H1 (cell line): ENCODE results near the gene TIAM2. TPM values are rescaled to one million over a fixed set of nuclear protein-coding genes. Genes with fewer than 3 reads are reported as not detected.

ENCODE experiments used
- CTCF ChIA-PET: fragments of 300-600 bp; sonication (Branson Sonifier 250); formaldehyde crosslinking; loops from one replicate; lab custom pipeline; 2021; ENCODE audit not compliant: partially characterized antibody; lab: Charles Lee
- POLR2A ChIA-PET: fragments of 300-600 bp; sonication (Branson Sonifier 250); formaldehyde crosslinking; loops from one replicate; lab custom pipeline; 2021; ENCODE audit warnings: inconsistent platforms; ENCODE audit not compliant: partially characterized antibody; lab: Charles Lee
- DNase-seq, 2 experiments: peaks; one replicate each; pipeline versions ENCODE4 v3.0.0 to v3.0.0-alpha.2; 2010 to 2022; ENCODE audit warnings: low spot score in 2 of 2, low read depth in 1 of 2, mixed read lengths in 1 of 2
- FAIRE-seq: peaks from 2 replicates; lab custom pipeline; 2011; peaks lifted over from hg19 to GRCh38; lab: Jason Lieb, UNC
- H2AFZ ChIP-seq: 2 replicates; pipeline ENCODE4 v1.8.1; 2012; ENCODE audit warnings: low read length, inconsistent platforms
- H2AK5ac ChIP-seq: 2 replicates; pipeline ENCODE4 v1.6.1; 2013; ENCODE audit warnings: low read depth, low read length
- H2BK120ac ChIP-seq: replicated peaks from 2 replicates; pipeline ENCODE3; 2013; ENCODE audit warnings: low read depth, low read length, inconsistent platforms
- H2BK12ac ChIP-seq: 2 replicates; pipeline ENCODE4 v1.6.1; 2013; ENCODE audit warnings: low read depth, low read length
- H2BK15ac ChIP-seq: 2 replicates; pipeline ENCODE4 v1.6.1; 2013; ENCODE audit warnings: low read length
- H2BK20ac ChIP-seq: 2 replicates; pipeline ENCODE4 v1.6.1; 2013; ENCODE audit warnings: low read length
- H2BK5ac ChIP-seq: 2 replicates; pipeline ENCODE4 v1.6.1; 2013; ENCODE audit warnings: low read depth, low read length
- H3K14ac ChIP-seq: 2 replicates; pipeline ENCODE4 v1.6.1; 2013; ENCODE audit warnings: inconsistent platforms; ENCODE audit not compliant: insufficient read length
- H3K18ac ChIP-seq: 2 replicates; pipeline ENCODE4 v1.6.1; 2013; ENCODE audit warnings: low read length; ENCODE audit errors: extremely low read depth
- H3K23ac ChIP-seq: 2 replicates; pipeline ENCODE4 v1.6.1; 2013; ENCODE audit warnings: inconsistent platforms; ENCODE audit not compliant: insufficient read length
- H3K23me2 ChIP-seq: 2 replicates; pipeline ENCODE4 v1.6.1; 2013; ENCODE audit warnings: low read depth, low read length
- H3K27ac ChIP-seq: 2 replicates; pipeline ENCODE4 v1.6.1; 2011; ENCODE audit warnings: low read depth, low read length, inconsistent platforms
- H3K27me3 ChIP-seq, 4 experiments: replicated peaks in 1 of 4; 1 replicate in 1 of 4; 2 replicates in 3 of 4; pipeline versions ENCODE4 v1.6.1 to v1.8.1; 2011 to 2013; ENCODE audit warnings: low read length in 3 of 4, mild to moderate bottlenecking in 3 of 4, inconsistent platforms in 2 of 4, mixed read lengths in 2 of 4, moderate library complexity in 1 of 4; ENCODE audit not compliant: control insufficient read depth in 3 of 4, insufficient read depth in 3 of 4; ENCODE audit errors: extremely low read depth in 1 of 4
- H3K36me3 ChIP-seq, 4 experiments: 2 replicates each; pipeline versions ENCODE4 v1.6.1 to v1.8.1; 2011 to 2013; ENCODE audit warnings: mild to moderate bottlenecking in 4 of 4, low read length in 3 of 4, moderate library complexity in 2 of 4, control low read depth in 1 of 4, inconsistent platforms in 1 of 4; ENCODE audit not compliant: insufficient read depth in 4 of 4, control insufficient read depth in 2 of 4
- H3K4ac ChIP-seq: replicated peaks from 2 replicates; pipeline ENCODE3; 2013; ENCODE audit warnings: low read length, low read depth, mixed read lengths, inconsistent platforms; ENCODE audit not compliant: insufficient read length
- H3K4me1 ChIP-seq, 4 experiments: replicated peaks in 1 of 4; 1 replicate in 1 of 4; 2 replicates in 3 of 4; pipeline versions ENCODE4 v1.6.1 to v1.8.1; 2011 to 2013; ENCODE audit warnings: low read length in 3 of 4, inconsistent platforms in 2 of 4, mixed read lengths in 1 of 4; ENCODE audit not compliant: insufficient read depth in 4 of 4, control insufficient read depth in 3 of 4
- H3K4me2 ChIP-seq, 2 experiments: 2 replicates each; pipeline versions ENCODE4 v1.6.1 to v1.8.1; 2011 to 2013; ENCODE audit warnings: low read depth in 2 of 2, low read length in 2 of 2, control low read depth in 1 of 2, inconsistent platforms in 1 of 2, mild to moderate bottlenecking in 1 of 2; ENCODE audit not compliant: insufficient read depth in 1 of 2
- H3K4me3 ChIP-seq, 4 experiments: fragments of 200-600, 300-600 bp in 1 of 4; sonication (generic), shearing (Covaris generic), sonication (Bioruptor Twin) in 1 of 4; 2 replicates each; pipeline versions ENCODE4 v1.5.1 to v1.8.1; 2011 to 2016; ENCODE audit warnings: low read length in 4 of 4, low read depth in 3 of 4, control low read depth in 2 of 4, inconsistent platforms in 2 of 4, mild to moderate bottlenecking in 2 of 4, mixed read lengths in 1 of 4, moderate library complexity in 1 of 4; ENCODE audit not compliant: insufficient read depth in 2 of 4; ENCODE audit errors: extremely low read depth in 1 of 4
- H3K56ac ChIP-seq: replicated peaks from 2 replicates; pipeline ENCODE3; 2013; ENCODE audit warnings: low read depth, mild to moderate bottlenecking, mixed read lengths, low read length, inconsistent platforms; ENCODE audit not compliant: insufficient read length
- H3K79me1 ChIP-seq: 2 replicates; pipeline ENCODE4 v1.6.1; 2013; ENCODE audit warnings: low read depth, low read length, control low read depth
- H3K79me2 ChIP-seq, 2 experiments: 2 replicates each; pipeline versions ENCODE4 v1.6.1 to v1.8.1; 2012 to 2013; ENCODE audit warnings: low read length in 2 of 2, mild to moderate bottlenecking in 2 of 2, inconsistent platforms in 1 of 2; ENCODE audit not compliant: insufficient read depth in 2 of 2, control insufficient read depth in 1 of 2
- H3K9ac ChIP-seq, 4 experiments: replicated peaks in 1 of 4; 1 replicate in 1 of 4; 2 replicates in 3 of 4; pipeline versions ENCODE4 v1.6.1 to v1.8.1; 2011 to 2013; ENCODE audit warnings: low read depth in 3 of 4, low read length in 3 of 4, control low read depth in 2 of 4, mild to moderate bottlenecking in 2 of 4, moderate library complexity in 2 of 4, inconsistent platforms in 1 of 4; ENCODE audit errors: extremely low read depth in 1 of 4
- H3K9me3 ChIP-seq, 2 experiments: 2 replicates each; pipeline versions ENCODE4 v1.6.1 to v1.8.1; 2012 to 2013; ENCODE audit warnings: mild to moderate bottlenecking in 2 of 2, moderate library complexity in 2 of 2, control low read depth in 1 of 2, inconsistent platforms in 1 of 2, low read depth in 1 of 2, low read length in 1 of 2, mixed read lengths in 1 of 2; ENCODE audit not compliant: insufficient read depth in 2 of 2
- H4K20me1 ChIP-seq, 2 experiments: replicated peaks in 1 of 2; 2 replicates each; pipeline versions ENCODE3 to v1.8.1; 2011 to 2013; ENCODE audit warnings: inconsistent platforms in 2 of 2, low read length in 2 of 2, mild to moderate bottlenecking in 1 of 2; ENCODE audit not compliant: insufficient read depth in 2 of 2, control insufficient read depth in 1 of 2
- H4K5ac ChIP-seq: 2 replicates; pipeline ENCODE4 v1.6.1; 2013; ENCODE audit warnings: low read length, low read depth, mixed read lengths, inconsistent platforms; ENCODE audit not compliant: insufficient read length
- H4K8ac ChIP-seq: 2 replicates; pipeline ENCODE4 v1.8.0; 2013; ENCODE audit warnings: mild to moderate bottlenecking, moderate library complexity, low read length, inconsistent platforms; ENCODE audit not compliant: insufficient read depth; ENCODE audit errors: extremely low read depth
- H4K91ac ChIP-seq: replicated peaks from 2 replicates; pipeline ENCODE3; 2013; ENCODE audit warnings: low read length, mixed read lengths, inconsistent platforms; ENCODE audit not compliant: insufficient read length
- ASH2L ChIP-seq: fragments of 200-600, 300-600 bp; sonication (generic); IDR thresholded peaks from one replicate; pipeline ENCODE4 v1.7.1; 2017; ENCODE audit warnings: low read length
- BACH1 ChIP-seq: IDR thresholded peaks from 2 replicates; pipeline ENCODE4 v1.6.1; 2012; ENCODE audit warnings: low read length, improper control_type of control experiment
- BCL11A ChIP-seq, 2 experiments: IDR thresholded peaks; one replicate each; pipeline ENCODE4 v1.6.1; 2011; ENCODE audit warnings: low read depth in 2 of 2, low read length in 2 of 2, mild to moderate bottlenecking in 2 of 2
- BRCA1 ChIP-seq: IDR thresholded peaks from 2 replicates; pipeline ENCODE4 v1.6.1; 2012; ENCODE audit warnings: low read depth, low read length, improper control_type of control experiment
- CBX8 ChIP-seq: fragments of 300-800, 300-1000 bp; sonication (generic); IDR thresholded peaks from 2 replicates; pipeline ENCODE4 v1.7.1; 2016; ENCODE audit warnings: low read depth, low read length, borderline replicate concordance
- EGR1 ChIP-seq: IDR thresholded peaks from 2 replicates; pipeline ENCODE4 v1.6.1; 2011; ENCODE audit warnings: low read depth, low read length, borderline replicate concordance
- EP300 ChIP-seq, 2 experiments: IDR thresholded peaks; 1 replicate in 1 of 2; 2 replicates in 1 of 2; pipeline ENCODE4 v1.6.1; 2011 to 2012; ENCODE audit warnings: low read depth in 2 of 2, low read length in 2 of 2, mild to moderate bottlenecking in 2 of 2, borderline replicate concordance in 1 of 2, inconsistent platforms in 1 of 2, moderate library complexity in 1 of 2
- GTF2F1 ChIP-seq: IDR thresholded peaks from 2 replicates; pipeline ENCODE4 v1.6.1; 2012; ENCODE audit warnings: low read depth, low read length, improper control_type of control experiment, borderline replicate concordance
- HDAC6 ChIP-seq: IDR thresholded peaks from one replicate; pipeline ENCODE4 v1.7.1; 2012; ENCODE audit warnings: low read depth, mild to moderate bottlenecking, inconsistent platforms, low read length, moderate library complexity
- JUN ChIP-seq: IDR thresholded peaks from 2 replicates; pipeline ENCODE4 v1.6.1; 2011; ENCODE audit warnings: low read depth, mild to moderate bottlenecking, improper control_type of control experiment, low read length
- NRF1 ChIP-seq: IDR thresholded peaks from 2 replicates; pipeline ENCODE4 v1.6.1; 2011; ENCODE audit warnings: mild to moderate bottlenecking, low read depth, low read length, improper control_type of control experiment
- RBBP5 ChIP-seq: IDR thresholded peaks from 2 replicates; pipeline ENCODE4 v1.7.1; 2012; ENCODE audit warnings: low read depth, mild to moderate bottlenecking, inconsistent platforms, low read length, moderate library complexity, borderline replicate concordance
- SP1 ChIP-seq: IDR thresholded peaks from 2 replicates; pipeline ENCODE4 v1.6.1; 2011; ENCODE audit warnings: low read depth, low read length
- YY1 ChIP-seq: IDR thresholded peaks from 2 replicates; pipeline ENCODE4 v1.6.1; 2011; ENCODE audit warnings: low read depth, mild to moderate bottlenecking, low read length
- WGBS, 2 experiments: shearing (Covaris generic) in 1 of 2; methylation state at CpG; one replicate each; pipeline versions ENCODE4 v1.1.6 to v1.1.7; 2013 to 2015; ENCODE audit warnings: low lambda C conversion rate in 2 of 2, mixed read lengths in 2 of 2, inconsistent platforms in 1 of 2, low coverage in 1 of 2, missing lambda C conversion rate in 1 of 2; ENCODE audit not compliant: insufficient replicate concordance in 2 of 2, insufficient coverage in 1 of 2, insufficient read length in 1 of 2; ENCODE audit errors: extremely low coverage in 1 of 2, missing lambda C conversion rate in 1 of 2; 5-methylcytosine and 5-hydroxymethylcytosine counted together
- polyA plus RNA-seq, 7 experiments: library from polyadenylated mRNA; depleted of rRNA in 3 of 7; stranded (reverse) in 5 of 7; unstranded in 2 of 7; fragments of >200 nt in 5 of 7; fragments of 200-250 nt in 2 of 7; gene quantifications; 1 replicate in 5 of 7; 2 replicates in 1 of 7; 4 replicates in 1 of 7; pipeline versions ENCODE4 v1.2.1 to v1.2.3, GENCODE V29; 2011 to 2013; ENCODE audit warnings: missing spikeins in 2 of 7, mixed read lengths in 2 of 7
- total RNA-seq: library from RNA; stranded (reverse); fragmentation: NEBNext Ultra II Directional; extraction: Animal tissue kit (Norgen Biotek cat#: 25700); gene quantifications from 2 replicates; pipeline ENCODE4 v1.2.1, GENCODE V29; 2021

TIAM2 gene
- total and polyA plus RNA-seq, 2 of the 8 experiments (the other 6 are each of a cell fraction or from before 2014, with no cell fraction given): 7.4 to 23.9 TPM

DNA sequence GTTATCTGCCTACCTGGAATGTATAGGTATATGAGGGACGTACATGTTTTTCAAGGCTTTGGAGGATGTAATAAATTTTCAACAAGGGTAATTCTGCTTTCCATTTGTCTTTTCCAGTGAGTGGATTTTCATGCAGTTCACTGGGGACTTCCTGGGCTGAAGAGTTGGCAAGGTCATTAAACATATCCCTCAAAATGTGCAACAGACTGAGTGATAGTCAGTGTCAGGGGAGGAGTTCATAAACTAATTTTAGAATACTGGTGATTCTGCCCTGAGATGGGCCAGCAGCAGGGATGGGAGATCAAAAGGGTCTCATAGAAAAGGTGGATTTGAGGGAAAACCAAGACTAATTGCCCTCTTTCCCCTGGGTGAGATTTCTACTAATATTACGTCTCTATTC, 146.4 kb downstream of the TIAM2 start:
- H2BK5ac ChIP-seq: no peak overlapping the region
- H4K20me1 ChIP-seq: no peaks in the 10 kb centered on the region
- ChIA-PET POLR2A (no interaction called here), CTCF (no interaction called here)
- no peak overlapping the region for H3K9ac ChIP-seq
- no peaks in the 10 kb centered on the region for H3K9me3 ChIP-seq
- no peak overlapping the region for H3K27ac ChIP-seq
- no peak overlapping the region for H2BK12ac ChIP-seq
- H2BK120ac ChIP-seq: no peak overlapping the region
- 91% methylated on average over 2 of the region's 2 CpGs; no CpG with 5 or more reads in 1 of the 2 experiments for WGBS, 2 experiments
- no peak overlapping the region for H2BK15ac ChIP-seq
- H3K56ac ChIP-seq: no peak overlapping the region
- H2AK5ac ChIP-seq: no peak overlapping the region
- DNase-seq: no peak
- no peak overlapping the region for H3K23ac ChIP-seq
- H3K18ac ChIP-seq: no peak overlapping the region
- H3K4me3 ChIP-seq: no peak overlapping the region
- H2AFZ ChIP-seq: no peak overlapping the region
- H4K5ac ChIP-seq: no peak overlapping the region
- no peak for FAIRE-seq
- H4K91ac ChIP-seq: peak overlapping the region; percentile 9
- H4K8ac ChIP-seq: no peak overlapping the region
- H3K79me2 ChIP-seq: no peaks in the 10 kb centered on the region
- H3K4me1 ChIP-seq: peaks cover 6 to 28% (median 17%) of the 10 kb centered on the region in 4 experiments
- H3K4ac ChIP-seq: no peak overlapping the region
- H3K36me3 ChIP-seq: no peaks in the 10 kb centered on the region; a peak in 1 of 8 replicates
- H3K27me3 ChIP-seq: no peaks in the 10 kb centered on the region
- H3K79me1 ChIP-seq: peaks cover 2% of the 10 kb centered on the region; the same call in 1 of the 2 replicates
- TF ChIP-seq NRF1: no peak
- no peak for TF ChIP-seq YY1
- TF ChIP-seq GTF2F1: no peak
- TF ChIP-seq BRCA1: no peak
- TF ChIP-seq HDAC6: no peak
- no peak for TF ChIP-seq BCL11A (IDR thresholded peaks at IDR 0.05; ENCODE audit: low read depth in 2 of 2, low read length in 2 of 2)
- TF ChIP-seq EP300 (IDR thresholded peaks at IDR 0.05; ENCODE audit: borderline replicate concordance in 1 of 2, low read depth in 2 of 2, low read length in 2 of 2): no peak
- TF ChIP-seq ASH2L: no peak
- no peak for TF ChIP-seq BACH1
- TF ChIP-seq SP1: no peak
- TF ChIP-seq RBBP5: no peak
- TF ChIP-seq CBX8: no peak
- TF ChIP-seq JUN: no peak
- no peak for TF ChIP-seq EGR1
- H2BK20ac ChIP-seq: peak overlapping the region; percentile 66; the same call in 1 of the 2 replicates
- no peaks in the 10 kb centered on the region; the same call in 1 of the 2 replicates for H3K23me2 ChIP-seq
- H3K14ac ChIP-seq: no peak overlapping the region
- no peak overlapping the region for H3K4me2 ChIP-seq
